Stimulated activated CD8-positive, alpha-beta memory T cell treated with anti-CD3 and anti-CD28 coated beads, Interleukin-15, amount 100 ng/mL, for 24 hours (primary cell): ENCODE data around the gene SPATA16.
"Not testable (repeated sequence)": the region's sequence is repeated elsewhere in the genome, so short reads cannot be mapped to it uniquely, and the experiment has no call there.

Experiments
- DNase-seq: peaks from one replicate; pipeline ENCODE4 v3.0.0-alpha.2; 2020; ENCODE audit warnings: low read depth

SPATA16 gene, protein sequence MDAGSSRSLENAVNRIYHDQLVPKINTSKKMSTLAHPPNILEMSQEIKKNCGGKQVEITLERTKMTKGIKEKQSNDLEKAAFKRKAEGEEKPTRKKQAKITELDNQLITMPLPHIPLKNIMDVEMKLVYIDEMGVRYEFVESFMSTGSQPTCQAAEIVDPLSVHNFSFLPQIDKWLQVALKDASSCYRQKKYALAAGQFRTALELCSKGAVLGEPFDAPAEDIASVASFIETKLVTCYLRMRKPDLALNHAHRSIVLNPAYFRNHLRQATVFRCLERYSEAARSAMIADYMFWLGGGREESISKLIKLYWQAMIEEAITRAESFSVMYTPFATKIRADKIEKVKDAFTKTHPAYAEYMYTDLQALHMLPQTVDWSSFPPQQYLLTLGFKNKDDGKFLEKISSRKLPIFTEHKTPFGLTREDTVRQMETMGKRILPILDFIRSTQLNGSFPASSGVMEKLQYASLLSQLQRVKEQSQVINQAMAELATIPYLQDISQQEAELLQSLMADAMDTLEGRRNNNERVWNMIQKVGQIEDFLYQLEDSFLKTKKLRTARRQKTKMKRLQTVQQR

GRCh38 chr3:173140986-173141385 lies at the start of gene SPATA16:
Gene SPATA16 (minus strand): TSS chr3:173141235. CDS start chr3:173117731, 23,504 bp downstream.
- no peak for DNase-seq

- not testable (repeated sequence) for DNase-seq
These were observed 42.0 kb upstream of the SPATA16 start for GRCh38 chr3:173183022-173183421.

- DNase-seq: no peak
These were observed 32.6 kb upstream of the SPATA16 start for GRCh38 chr3:173173652-173174051.

- not testable (repeated sequence) for DNase-seq
These were observed 18.1 kb upstream of the SPATA16 start for GRCh38 chr3:173159139-173159538.

DNA sequence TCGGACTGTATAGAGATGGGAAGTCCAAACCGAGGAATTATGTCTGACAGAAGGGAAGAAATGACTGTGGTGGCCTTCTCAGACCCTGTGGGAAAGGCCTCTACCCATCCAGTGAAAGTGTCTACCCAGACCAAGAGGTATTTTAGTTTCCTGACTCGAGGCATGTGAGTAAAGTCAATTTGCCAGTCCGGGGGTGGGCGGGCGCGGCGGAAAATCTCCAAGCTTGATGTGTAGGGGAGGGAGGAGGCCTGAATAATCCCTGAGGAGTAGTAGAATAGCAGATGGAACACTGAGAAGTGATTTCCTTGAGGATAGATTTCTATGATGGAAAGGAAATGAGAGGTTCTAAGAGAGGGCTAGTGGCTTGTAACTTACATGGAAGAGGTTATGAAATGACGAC lies 15.5 kb upstream of the SPATA16 start:
- DNase-seq: not testable (repeated sequence)

- no peak for DNase-seq
These were observed 12.6 kb upstream of the SPATA16 start for GRCh38 chr3:173153631-173154030.

- DNase-seq: no peak
These were observed 1.6 kb downstream of the SPATA16 start for GRCh38 chr3:173139420-173139819.

DNA sequence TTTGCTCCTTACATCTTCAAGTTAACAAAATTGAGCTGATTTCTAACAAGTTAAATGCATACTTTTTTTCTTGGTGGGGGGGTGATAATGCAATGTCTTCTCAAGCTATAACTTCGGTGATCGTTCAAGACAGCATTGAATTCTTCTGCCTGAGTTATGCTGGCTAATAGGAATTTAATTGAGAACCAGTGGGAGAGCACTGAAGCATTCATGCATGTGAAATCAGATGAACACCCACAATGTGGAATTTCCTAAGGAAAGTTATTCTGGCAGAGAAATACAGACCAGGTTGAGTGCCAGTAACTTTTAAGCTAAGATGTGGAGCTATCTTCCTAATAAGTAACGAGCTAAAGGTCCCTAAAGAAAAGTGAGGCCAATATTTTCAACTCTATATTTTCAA lies 3.0 kb downstream of the SPATA16 start:
- no peak for DNase-seq

GRCh38 chr3:173135059-173135458 lies 6.0 kb downstream of the SPATA16 start:
- no peak for DNase-seq

DNA sequence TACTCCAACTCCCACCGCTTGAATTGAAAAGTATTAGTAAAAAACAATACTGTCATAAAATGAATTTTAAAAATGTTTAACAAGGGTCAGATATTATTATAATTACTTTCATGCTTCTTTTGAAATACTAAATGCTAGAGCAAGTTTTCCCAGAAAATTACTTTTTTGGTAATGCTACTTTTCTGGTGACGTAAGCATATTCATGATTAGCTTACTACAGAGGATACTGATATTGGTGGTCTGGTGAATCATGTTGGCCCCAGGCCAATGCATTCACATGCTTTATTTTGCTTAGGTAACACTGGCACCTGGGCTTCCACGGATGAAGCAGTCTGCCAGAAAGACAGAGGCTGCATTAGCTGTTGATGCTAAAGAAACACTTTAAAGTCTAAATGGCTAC lies 12.4 kb downstream of the SPATA16 start:
- no peak for DNase-seq

- DNase-seq: no peak
These were observed 29.7 kb downstream of the SPATA16 start for GRCh38 chr3:173111321-173111720.

DNA sequence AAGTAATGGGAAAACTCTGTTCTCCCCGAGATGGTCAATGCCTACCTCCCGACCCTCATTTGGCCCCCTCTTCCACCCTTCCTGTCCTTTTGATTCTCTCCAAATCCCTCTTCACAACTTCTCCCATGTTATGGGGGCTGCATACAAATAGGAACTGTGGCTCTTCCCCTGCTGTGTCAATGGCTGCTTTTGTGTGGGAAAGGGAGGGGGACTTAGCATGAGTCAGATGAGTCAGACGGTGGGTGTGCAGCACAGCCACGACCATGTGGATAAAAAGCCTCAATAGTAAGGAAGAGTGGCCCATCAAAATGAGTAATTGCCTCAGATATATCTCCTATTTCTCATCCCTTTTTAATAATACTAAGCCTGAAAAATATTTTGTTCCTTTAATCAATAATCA lies 31.9 kb downstream of the SPATA16 start:
- no peak for DNase-seq

- no peak for DNase-seq
These were observed 37.6 kb downstream of the SPATA16 start for GRCh38 chr3:173103469-173103868.

DNA sequence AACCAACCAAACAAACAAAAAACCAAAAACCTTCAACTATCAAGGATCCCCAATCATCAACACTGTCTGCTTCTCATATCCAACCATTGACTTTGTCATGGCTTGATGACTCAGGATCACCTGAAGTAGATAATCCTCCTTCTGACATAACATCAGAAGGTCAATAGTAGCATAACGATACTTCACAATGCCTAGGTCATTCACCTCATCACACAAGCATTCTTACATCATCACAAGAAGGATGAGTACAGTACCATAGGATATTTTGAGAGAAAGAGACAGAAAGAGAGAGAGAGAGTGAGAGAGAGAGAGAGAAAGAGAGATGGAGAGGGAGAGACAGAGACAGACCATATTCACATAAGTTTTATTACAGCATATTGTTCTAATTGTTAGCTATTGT lies 42.1 kb downstream of the SPATA16 start:
- DNase-seq: no peak

DNA sequence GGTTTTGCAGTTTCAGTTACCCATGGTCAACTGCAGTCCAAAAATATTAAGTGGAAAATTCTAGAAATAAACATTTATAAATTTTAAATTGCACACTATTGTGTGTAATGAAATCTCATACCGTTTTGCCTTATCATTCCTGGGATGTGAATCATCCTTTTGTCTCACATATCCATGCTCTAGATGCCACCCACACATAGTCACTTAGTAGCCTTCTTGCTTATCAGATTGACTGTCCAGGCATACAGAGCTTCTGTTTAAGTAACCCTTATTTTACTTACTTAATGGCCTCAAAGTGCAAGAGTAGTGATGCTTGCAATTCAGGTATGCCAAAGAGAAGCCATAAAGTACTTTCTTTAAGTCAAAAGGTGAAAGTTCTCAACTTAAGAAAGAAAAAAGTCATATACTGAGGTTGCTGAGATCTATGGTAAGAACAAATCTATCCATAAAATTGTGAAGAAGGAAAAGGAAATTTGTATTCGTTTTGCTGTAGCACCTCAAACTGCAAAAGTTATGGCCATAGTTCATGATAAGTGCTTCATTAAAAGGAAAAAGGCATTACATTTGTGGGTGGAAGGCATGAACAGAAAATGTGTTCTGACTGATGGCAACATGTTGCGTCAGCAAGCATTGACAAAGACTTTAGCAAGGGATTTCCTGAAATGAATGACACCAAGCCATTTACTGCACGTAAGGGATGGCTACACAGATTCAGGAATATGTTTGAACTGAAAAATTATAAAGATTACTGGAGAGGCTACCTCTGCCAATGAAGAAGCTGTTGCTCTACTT lies 43.8 kb downstream of the SPATA16 start:
- no peak for DNase-seq

DNA sequence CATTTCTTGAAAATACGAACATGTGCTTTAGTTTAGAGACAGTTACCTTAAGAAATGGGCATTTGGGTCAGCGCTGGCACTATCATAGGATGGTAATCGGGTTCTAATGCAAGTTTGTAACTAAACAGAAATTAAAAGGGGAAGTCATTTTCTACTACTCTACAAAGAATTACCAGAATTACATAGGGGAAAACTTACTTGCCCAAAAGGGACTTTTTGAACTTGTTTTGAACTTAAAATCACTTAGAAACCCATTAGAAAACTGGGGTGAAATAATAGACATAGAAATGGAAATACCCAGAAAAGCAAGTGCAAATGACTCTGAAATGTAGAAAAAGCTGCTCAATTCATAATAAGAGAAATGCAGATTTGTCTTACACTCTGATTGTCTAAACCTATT lies 44.9 kb downstream of the SPATA16 start:
- DNase-seq: no peak

GRCh38 chr3:173092038-173092437 lies 49.0 kb downstream of the SPATA16 start:
- DNase-seq: no peak

- no peak for DNase-seq
These were observed 50.5 kb downstream of the SPATA16 start for GRCh38 chr3:173090492-173090891.

DNA sequence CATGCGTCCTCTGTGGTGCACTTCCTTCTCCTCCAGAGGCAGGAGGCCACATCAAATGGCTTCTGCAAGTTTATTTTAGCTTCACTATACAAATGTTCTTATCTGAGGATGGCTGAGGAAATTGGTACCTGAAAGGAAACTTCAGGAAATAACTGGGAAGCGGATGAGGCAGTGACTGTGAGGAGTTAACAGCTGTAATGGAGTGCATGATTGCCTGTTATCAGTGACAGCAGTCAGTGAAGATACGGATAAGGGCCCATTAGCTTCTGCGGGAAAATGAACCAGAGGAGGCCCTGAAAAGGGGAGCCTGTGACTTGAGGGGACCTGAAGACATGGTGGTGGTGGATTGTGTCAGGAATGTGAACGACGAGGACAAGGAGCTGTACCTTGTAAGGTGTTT lies 51.8 kb downstream of the SPATA16 start:
- no peak for DNase-seq

DNA sequence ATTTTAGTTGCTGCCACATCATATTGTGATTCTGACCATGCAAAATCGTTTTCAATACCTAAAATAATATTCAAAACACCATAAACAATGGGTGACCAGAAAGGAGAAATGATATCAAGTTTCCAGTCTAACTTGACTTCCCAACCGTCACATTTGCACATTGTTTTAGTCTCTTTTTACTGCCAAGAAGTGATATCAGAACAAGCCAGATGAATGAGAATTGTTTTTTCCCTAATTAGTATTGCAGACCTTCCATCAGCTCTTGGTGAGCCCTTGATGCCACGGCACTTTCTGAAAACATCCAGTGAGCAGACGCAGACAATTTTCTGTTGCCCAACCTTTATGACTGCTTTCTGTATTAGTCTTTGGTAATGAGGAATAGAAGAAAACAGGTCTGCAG lies 62.5 kb downstream of the SPATA16 start:
- DNase-seq: no peak

- DNase-seq: no peak
These were observed 74.7 kb downstream of the SPATA16 start for GRCh38 chr3:173066044-173067004.

- DNase-seq: no peak
These were observed 75.5 kb downstream of the SPATA16 start for GRCh38 chr3:173065543-173065981.
